Mesenchymal stem cell (in vitro differentiated cells and primary cell): ENCODE measurements around the gene IL1RAPL2.

ENCODE experiments used
- DNase-seq: peaks from one replicate; pipeline ENCODE4 v3.0.0-alpha.2; 2013
- H2AFZ ChIP-seq: one replicate; pipeline ENCODE4 v1.6.1; 2013; ENCODE audit warnings: low read depth, mild to moderate bottlenecking, control low read depth, inconsistent platforms, low read length, moderate library complexity
- H2AK5ac ChIP-seq: 2 replicates; pipeline ENCODE4 v1.6.1; 2013; ENCODE audit warnings: low read length, moderate library complexity, mild to moderate bottlenecking, inconsistent platforms; ENCODE audit not compliant: severe bottlenecking
- H2BK120ac ChIP-seq: one replicate; pipeline ENCODE4 v1.6.1; 2013; ENCODE audit warnings: low read depth, mild to moderate bottlenecking, inconsistent platforms, low read length, moderate library complexity
- H2BK12ac ChIP-seq, 2 experiments: one replicate each; pipeline ENCODE4 v1.6.1; 2013; ENCODE audit warnings: inconsistent platforms in 2 of 2, low read length in 2 of 2, mild to moderate bottlenecking in 2 of 2, moderate library complexity in 2 of 2, control low read depth in 1 of 2
- H2BK15ac ChIP-seq: one replicate; pipeline ENCODE4 v1.6.1; 2013; ENCODE audit warnings: mild to moderate bottlenecking, low read depth, inconsistent platforms; ENCODE audit not compliant: poor library complexity, severe bottlenecking
- H2BK5ac ChIP-seq: 2 replicates; pipeline ENCODE4 v1.6.1; 2013; ENCODE audit warnings: low read depth, mild to moderate bottlenecking, low read length, control low read depth, inconsistent platforms; ENCODE audit not compliant: poor library complexity, severe bottlenecking
- H3K14ac ChIP-seq, 2 experiments: one replicate each; pipeline ENCODE4 v1.6.1; 2013; ENCODE audit warnings: inconsistent platforms in 2 of 2, low read length in 2 of 2, control low read depth in 1 of 2, mild to moderate bottlenecking in 1 of 2, moderate library complexity in 1 of 2
- H3K18ac ChIP-seq, 2 experiments: one replicate each; pipeline ENCODE4 v1.6.1; 2013; ENCODE audit warnings: inconsistent platforms in 2 of 2, low read length in 2 of 2, control low read depth in 1 of 2, low read depth in 1 of 2, mild to moderate bottlenecking in 1 of 2
- H3K23ac ChIP-seq, 2 experiments: one replicate each; pipeline ENCODE4 v1.6.1; 2013; ENCODE audit warnings: inconsistent platforms in 2 of 2, low read length in 2 of 2, mild to moderate bottlenecking in 2 of 2, moderate library complexity in 2 of 2, control low read depth in 1 of 2
- H3K27ac ChIP-seq: 2 replicates; pipeline ENCODE4 v1.5.1; 2013; ENCODE audit warnings: mild to moderate bottlenecking, moderate library complexity, low read length, control low read depth, inconsistent platforms; ENCODE audit not compliant: poor library complexity, severe bottlenecking
- H3K27me3 ChIP-seq, 2 experiments: 2 replicates each; pipeline versions ENCODE4 v1.6.1 to v1.7.0; 2013; ENCODE audit warnings: low read length in 2 of 2, mild to moderate bottlenecking in 2 of 2, moderate library complexity in 2 of 2, control low read depth in 1 of 2, inconsistent platforms in 1 of 2; ENCODE audit not compliant: control insufficient read depth in 1 of 2, insufficient read depth in 1 of 2
- H3K36me3 ChIP-seq, 2 experiments: 2 replicates each; pipeline versions ENCODE4 v1.6.1 to v1.7.0; 2013; ENCODE audit warnings: low read length in 2 of 2, control low read depth in 1 of 2, inconsistent platforms in 1 of 2, low read depth in 1 of 2, mild to moderate bottlenecking in 1 of 2; ENCODE audit not compliant: insufficient read depth in 2 of 2, control insufficient read depth in 1 of 2
- H3K4ac ChIP-seq, 2 experiments: one replicate each; pipeline ENCODE4 v1.6.1; 2013; ENCODE audit warnings: inconsistent platforms in 2 of 2, low read length in 2 of 2, mild to moderate bottlenecking in 2 of 2, moderate library complexity in 2 of 2, control low read depth in 1 of 2, low read depth in 1 of 2
- H3K4me1 ChIP-seq: 2 replicates; pipeline ENCODE4 v1.6.1; 2013; ENCODE audit warnings: low read depth, low read length, control low read depth; ENCODE audit not compliant: control insufficient read depth, insufficient read depth
- H3K4me2 ChIP-seq: 2 replicates; pipeline ENCODE4 v1.6.1; 2013; ENCODE audit warnings: low read length, mild to moderate bottlenecking, inconsistent platforms; ENCODE audit not compliant: poor library complexity, severe bottlenecking
- H3K4me3 ChIP-seq, 2 experiments: 2 replicates each; pipeline versions ENCODE4 v1.5.1 to v1.7.0; 2013; ENCODE audit warnings: low read length in 2 of 2, mild to moderate bottlenecking in 2 of 2, control low read depth in 1 of 2, low read depth in 1 of 2; ENCODE audit not compliant: insufficient read depth in 1 of 2
- H3K79me1 ChIP-seq: replicated peaks from 2 replicates; pipeline ENCODE4 v1.6.1; 2013; ENCODE audit warnings: mild to moderate bottlenecking, control low read depth, low read length, inconsistent platforms; ENCODE audit not compliant: poor library complexity, severe bottlenecking
- H3K9ac ChIP-seq: 2 replicates; pipeline ENCODE4 v1.7.0; 2013; ENCODE audit warnings: mild to moderate bottlenecking, low read length, moderate library complexity
- H3K9me3 ChIP-seq: 2 replicates; pipeline ENCODE4 v1.7.0; 2013; ENCODE audit warnings: mild to moderate bottlenecking, low read length; ENCODE audit not compliant: control insufficient read depth
- H4K8ac ChIP-seq: one replicate; pipeline ENCODE4 v1.6.1; 2013; ENCODE audit warnings: inconsistent platforms, mild to moderate bottlenecking, low read length, moderate library complexity
- H4K91ac ChIP-seq: one replicate; pipeline ENCODE4 v1.6.1; 2013; ENCODE audit warnings: mild to moderate bottlenecking, low read length, inconsistent platforms
- WGBS: methylation state at CpG from one replicate; pipeline ENCODE4 v1.1.7; 2013; ENCODE audit warnings: mixed read lengths; 5-methylcytosine and 5-hydroxymethylcytosine counted together

IL1RAPL2 gene

GRCh38 chrX:105610411-105610810 lies 1044.4 kb downstream of the IL1RAPL2 start:
- no peak overlapping the region for H2BK120ac ChIP-seq
- H3K4me3 ChIP-seq = no peak overlapping the region
- no peak overlapping the region for H4K8ac ChIP-seq
- H2AK5ac ChIP-seq = no peak overlapping the region
- no peak overlapping the region for H3K4ac ChIP-seq
- H3K4me1 ChIP-seq = no peaks in the 10 kb centered on the region
- no peaks in the 10 kb centered on the region for H3K36me3 ChIP-seq
- peaks cover 4% of the 10 kb centered on the region for H3K9me3 ChIP-seq
- no peak overlapping the region for H4K91ac ChIP-seq
- no peak overlapping the region for H3K14ac ChIP-seq
- no peak overlapping the region for H3K23ac ChIP-seq
- DNase-seq = peak; percentile 42
- no peak overlapping the region for H2BK5ac ChIP-seq
- no peak overlapping the region for H3K27ac ChIP-seq
- no peak overlapping the region for H3K18ac ChIP-seq
- no peaks in the 10 kb centered on the region for H3K79me1 ChIP-seq
- H2BK15ac ChIP-seq = no peak overlapping the region
- no peak overlapping the region for H2BK12ac ChIP-seq
- H3K27me3 ChIP-seq = peaks cover 0 to 2% of the 10 kb centered on the region in 2 experiments
- H3K4me2 ChIP-seq = no peak overlapping the region
- H2AFZ ChIP-seq = no peak overlapping the region
- WGBS = no CpG with 5 or more reads among the region's 2 CpGs
- no peak overlapping the region for H3K9ac ChIP-seq

GRCh38 chrX:105618393-105619101 lies 1052.5 kb downstream of the IL1RAPL2 start:
- Histone ChIP-seq H2AK5ac (no peak overlapping the region), H3K9ac (no peak overlapping the region), H3K14ac (no peak overlapping the region), H3K4ac (no peak overlapping the region), H3K4me3 (no peak overlapping the region), H2BK5ac (no peak overlapping the region), H3K4me2 (no peak overlapping the region), H4K91ac (no peak overlapping the region), H2BK15ac (no peak overlapping the region), H2BK12ac (no peak overlapping the region), H2BK120ac (no peak overlapping the region), H3K36me3 (no peaks in the 10 kb centered on the region), H3K4me1 (no peaks in the 10 kb centered on the region), H2AFZ (no peak overlapping the region), H3K23ac (no peak overlapping the region), H3K27ac (no peak overlapping the region), H4K8ac (no peak overlapping the region), H3K9me3 (no peaks in the 10 kb centered on the region), H3K79me1 (no peaks in the 10 kb centered on the region), H3K18ac (no peak overlapping the region), H3K27me3 (no peaks in the 10 kb centered on the region)
- no peak for DNase-seq
- WGBS = no CpG with 5 or more reads among the region's 3 CpGs

- Histone ChIP-seq H2BK12ac (no peak overlapping the region), H4K8ac (no peak overlapping the region), H3K36me3 (no peaks in the 10 kb centered on the region), H2BK15ac (no peak overlapping the region), H2AFZ (no peak overlapping the region), H3K9ac (no peak overlapping the region), H2BK120ac (no peak overlapping the region), H2AK5ac (no peak overlapping the region), H2BK5ac (no peak overlapping the region), H3K79me1 (no peaks in the 10 kb centered on the region), H3K27me3 (peaks cover 0 to 8% of the 10 kb centered on the region in 2 experiments), H3K4me3 (no peak overlapping the region), H3K4me2 (no peak overlapping the region), H3K4me1 (no peaks in the 10 kb centered on the region), H3K18ac (no peak overlapping the region), H4K91ac (no peak overlapping the region), H3K9me3 (no peaks in the 10 kb centered on the region), H3K14ac (no peak overlapping the region), H3K4ac (no peak overlapping the region), H3K27ac (no peak overlapping the region), H3K23ac (no peak overlapping the region)
- DNase-seq = no peak
Measured at GRCh38 chrX:105634180-105634579, 1068.2 kb downstream of the IL1RAPL2 start.

GRCh38 chrX:105635794-105636193 lies 1069.8 kb downstream of the IL1RAPL2 start:
- H4K91ac ChIP-seq = no peak overlapping the region

More at GRCh38 chrX:105635794-105636193, 1069.8 kb downstream of the IL1RAPL2 start:
- Histone ChIP-seq H3K36me3 (no peaks in the 10 kb centered on the region), H2AFZ (no peak overlapping the region), H3K18ac (no peak overlapping the region), H2AK5ac (no peak overlapping the region), H2BK12ac (no peak overlapping the region), H3K14ac (no peak overlapping the region), H3K79me1 (no peaks in the 10 kb centered on the region), H3K23ac (no peak overlapping the region), H3K4me3 (no peak overlapping the region), H3K9me3 (no peaks in the 10 kb centered on the region), H3K27me3 (peaks cover 0 to 12% of the 10 kb centered on the region in 2 experiments), H3K4me2 (no peak overlapping the region), H2BK120ac (no peak overlapping the region), H3K9ac (no peak overlapping the region), H3K4me1 (no peaks in the 10 kb centered on the region), H3K4ac (no peak overlapping the region), H2BK5ac (no peak overlapping the region), H3K27ac (no peak overlapping the region), H2BK15ac (no peak overlapping the region), H4K8ac (no peak overlapping the region)
- DNase-seq = no peak
